ENCODE results near the gene ASNSD1. TPM values are rescaled to one million over a fixed set of nuclear protein-coding genes. Genes with fewer than 3 reads are reported as not detected.
A peak's percentile ranks its signal among the peaks of the same experiment; 100 is the strongest.

The ASNSD1 gene
- total and polyA plus RNA-seq, 2 of the 13 experiments (the other 11 are each of a cell fraction or from before 2014, with no cell fraction given): 35.1 to 96.6 TPM

DNA sequence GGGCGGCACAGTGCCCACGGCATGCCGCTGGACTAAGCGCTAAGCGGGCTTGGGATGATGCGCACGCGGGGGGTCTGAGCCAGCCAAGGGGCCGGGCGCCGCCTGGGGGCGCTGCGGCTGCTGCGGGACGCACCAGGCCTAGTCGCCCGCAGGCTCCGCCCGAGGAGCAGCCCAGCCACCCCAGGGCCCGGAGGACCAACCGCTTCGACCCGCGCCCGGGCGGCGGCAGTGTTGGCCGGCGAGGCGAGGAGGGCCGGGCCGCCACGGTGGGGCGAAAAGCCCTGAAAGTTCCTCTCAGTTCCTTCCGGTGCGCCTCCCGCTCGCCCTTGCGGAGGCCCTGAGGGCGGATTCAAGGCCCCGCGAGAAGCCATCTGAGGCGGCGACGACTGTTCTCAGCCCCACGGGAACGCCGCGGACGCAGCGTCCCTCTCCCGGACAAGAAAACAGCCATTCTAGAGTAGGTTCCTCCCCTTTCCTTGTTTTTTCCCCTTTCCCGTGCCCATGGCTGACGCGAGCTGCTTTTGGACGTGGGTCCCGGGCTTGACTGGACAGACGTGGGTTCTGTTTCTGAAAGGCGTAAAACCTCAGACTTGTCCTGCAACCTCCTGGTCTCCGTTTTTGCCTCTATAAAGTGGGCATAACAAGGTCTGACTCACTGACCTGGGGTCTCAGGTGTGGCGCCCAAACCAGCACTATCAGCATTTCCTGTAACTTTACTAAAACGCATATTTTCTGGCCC lies 13.3 kb downstream of the ASNSD1 start, which contains the start of gene ANKAR (continued):
- TF ChIP-seq SMARCC2 (IDR thresholded peaks at IDR 0.05): no peak
- 0 out of 2 replicates have a peak, but pooled peaks have one; percentile 16 for TF ChIP-seq ZKSCAN1 (IDR thresholded peaks at IDR 0.05; ENCODE audit: low read length)
- peak; percentile 49; the same call in 1 of the 2 replicates for TF ChIP-seq CBX5 (CRISPR knock-in tag; IDR thresholded peaks at IDR 0.05; ENCODE audit: borderline replicate concordance)
- peak; percentile 84 for TF ChIP-seq AGO2 (optimal IDR thresholded peaks at IDR 0.05; ENCODE audit: low read depth, low read length)
- peak; percentile 65 for TF ChIP-seq PAXIP1 (CRISPR knock-in tag; conservative IDR thresholded peaks at IDR 0.05)
- TF ChIP-seq ZNF382 (CRISPR knock-in tag; IDR thresholded peaks at IDR 0.05; ENCODE audit: borderline replicate concordance): no peak
- no peak for TF ChIP-seq CENPX (CRISPR knock-in tag; IDR thresholded peaks at IDR 0.05)
- peak; percentile 88 for TF ChIP-seq ZBTB4 (CRISPR knock-in tag; IDR thresholded peaks at IDR 0.05; ENCODE audit: borderline replicate concordance)
- TF ChIP-seq HOXD1 (CRISPR knock-in tag; IDR thresholded peaks at IDR 0.05): peak; percentile 97
- TF ChIP-seq MAF1 (CRISPR knock-in tag; IDR thresholded peaks at IDR 0.05; ENCODE audit: borderline replicate concordance): no peak; the same call in 1 of the 2 replicates
- peak; percentile 98 for TF ChIP-seq IKZF4 (CRISPR knock-in tag; IDR thresholded peaks at IDR 0.05; ENCODE audit: borderline replicate concordance, low read depth, not compliant biosample characterization)
- no peak for TF ChIP-seq SSRP1 (CRISPR knock-in tag; IDR thresholded peaks at IDR 0.05)
- TF ChIP-seq, protein P1, sequence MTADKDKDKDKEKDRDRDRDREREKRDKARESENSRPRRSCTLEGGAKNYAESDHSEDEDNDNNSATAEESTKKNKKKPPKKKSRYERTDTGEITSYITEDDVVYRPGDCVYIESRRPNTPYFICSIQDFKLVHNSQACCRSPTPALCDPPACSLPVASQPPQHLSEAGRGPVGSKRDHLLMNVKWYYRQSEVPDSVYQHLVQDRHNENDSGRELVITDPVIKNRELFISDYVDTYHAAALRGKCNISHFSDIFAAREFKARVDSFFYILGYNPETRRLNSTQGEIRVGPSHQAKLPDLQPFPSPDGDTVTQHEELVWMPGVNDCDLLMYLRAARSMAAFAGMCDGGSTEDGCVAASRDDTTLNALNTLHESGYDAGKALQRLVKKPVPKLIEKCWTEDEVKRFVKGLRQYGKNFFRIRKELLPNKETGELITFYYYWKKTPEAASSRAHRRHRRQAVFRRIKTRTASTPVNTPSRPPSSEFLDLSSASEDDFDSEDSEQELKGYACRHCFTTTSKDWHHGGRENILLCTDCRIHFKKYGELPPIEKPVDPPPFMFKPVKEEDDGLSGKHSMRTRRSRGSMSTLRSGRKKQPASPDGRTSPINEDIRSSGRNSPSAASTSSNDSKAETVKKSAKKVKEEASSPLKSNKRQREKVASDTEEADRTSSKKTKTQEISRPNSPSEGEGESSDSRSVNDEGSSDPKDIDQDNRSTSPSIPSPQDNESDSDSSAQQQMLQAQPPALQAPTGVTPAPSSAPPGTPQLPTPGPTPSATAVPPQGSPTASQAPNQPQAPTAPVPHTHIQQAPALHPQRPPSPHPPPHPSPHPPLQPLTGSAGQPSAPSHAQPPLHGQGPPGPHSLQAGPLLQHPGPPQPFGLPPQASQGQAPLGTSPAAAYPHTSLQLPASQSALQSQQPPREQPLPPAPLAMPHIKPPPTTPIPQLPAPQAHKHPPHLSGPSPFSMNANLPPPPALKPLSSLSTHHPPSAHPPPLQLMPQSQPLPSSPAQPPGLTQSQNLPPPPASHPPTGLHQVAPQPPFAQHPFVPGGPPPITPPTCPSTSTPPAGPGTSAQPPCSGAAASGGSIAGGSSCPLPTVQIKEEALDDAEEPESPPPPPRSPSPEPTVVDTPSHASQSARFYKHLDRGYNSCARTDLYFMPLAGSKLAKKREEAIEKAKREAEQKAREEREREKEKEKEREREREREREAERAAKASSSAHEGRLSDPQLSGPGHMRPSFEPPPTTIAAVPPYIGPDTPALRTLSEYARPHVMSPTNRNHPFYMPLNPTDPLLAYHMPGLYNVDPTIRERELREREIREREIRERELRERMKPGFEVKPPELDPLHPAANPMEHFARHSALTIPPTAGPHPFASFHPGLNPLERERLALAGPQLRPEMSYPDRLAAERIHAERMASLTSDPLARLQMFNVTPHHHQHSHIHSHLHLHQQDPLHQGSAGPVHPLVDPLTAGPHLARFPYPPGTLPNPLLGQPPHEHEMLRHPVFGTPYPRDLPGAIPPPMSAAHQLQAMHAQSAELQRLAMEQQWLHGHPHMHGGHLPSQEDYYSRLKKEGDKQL (CRISPR knock-in tag; IDR thresholded peaks at IDR 0.05; ENCODE audit: low read depth): no peak
- no peak for TF ChIP-seq FOXA1 (IDR thresholded peaks at IDR 0.05)
- TF ChIP-seq FOXA1 (CRISPR knock-in tag; IDR thresholded peaks at IDR 0.05): peak; percentile 37; the same call in 1 of the 2 replicates
- TF ChIP-seq ARID2 (CRISPR knock-in tag; IDR thresholded peaks at IDR 0.05; ENCODE audit: borderline replicate concordance): peak; percentile 92; the same call in 1 of the 2 replicates
- TF ChIP-seq AGO1 (IDR thresholded peaks at IDR 0.05; ENCODE audit: low read depth, low read length, poor library complexity, severe bottlenecking): peak; percentile 84

Data from HepG2 (cell line).